AG04449 (cell line): Measurements from ENCODE around the gene MB21D2.

ENCODE experiments used
- CTCF ChIA-PET: fragments of 350-600 bp; formaldehyde crosslinking; extraction: SDS; loops from one replicate; lab custom pipeline; 2021; ENCODE audit warnings: antibody characterized with exemption; lab: Yijun Ruan, JAX
- POLR2A ChIA-PET: fragments of 400-600, 350-600 bp; formaldehyde crosslinking; extraction: SDS; loops from one replicate; lab custom pipeline; 2020; ENCODE audit warnings: antibody characterized with exemption, inconsistent platforms; lab: Yijun Ruan, JAX
- DNase-seq: peaks from one replicate; pipeline ENCODE4 v3.0.0-alpha.2; 2010; ENCODE audit warnings: low read depth, low spot score
- H3K4me3 ChIP-seq: 2 replicates; pipeline ENCODE4 v1.5.1; 2011; ENCODE audit warnings: low read depth, mild to moderate bottlenecking, control low read depth, low read length
- TF ChIP-seq, protein P1 (sequence below): IDR thresholded peaks from one replicate; pipeline ENCODE4 v1.5.1; 2011; ENCODE audit warnings: mild to moderate bottlenecking, moderate library complexity, low read length, control low read depth, inconsistent platforms; ENCODE audit not compliant: insufficient read depth; ENCODE audit errors: missing control alignments

The MB21D2 gene

DNA sequence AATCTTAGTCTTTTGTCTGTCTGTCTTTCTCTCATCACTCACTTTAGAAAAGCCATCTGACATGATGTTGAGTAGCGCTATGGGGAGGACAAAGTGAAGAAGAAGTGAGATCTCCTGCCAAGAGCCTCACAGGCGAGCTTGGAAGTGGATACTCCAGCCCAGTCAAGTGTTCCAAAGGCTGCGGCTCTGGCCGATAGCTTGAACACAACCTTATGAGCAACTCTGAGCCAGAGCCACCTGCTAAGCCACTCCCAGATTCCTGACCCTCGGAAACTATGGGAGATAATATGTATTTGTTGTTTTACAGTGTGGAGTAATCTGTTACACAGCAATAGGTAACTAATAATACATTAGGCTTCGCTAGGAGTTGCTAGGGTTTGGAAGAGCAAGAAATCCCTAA, 76.2 kb downstream of the MB21D2 start:
- CTCF ChIA-PET, result no interaction called here
- no peak for DNase-seq
- TF ChIP-seq, protein P1, sequence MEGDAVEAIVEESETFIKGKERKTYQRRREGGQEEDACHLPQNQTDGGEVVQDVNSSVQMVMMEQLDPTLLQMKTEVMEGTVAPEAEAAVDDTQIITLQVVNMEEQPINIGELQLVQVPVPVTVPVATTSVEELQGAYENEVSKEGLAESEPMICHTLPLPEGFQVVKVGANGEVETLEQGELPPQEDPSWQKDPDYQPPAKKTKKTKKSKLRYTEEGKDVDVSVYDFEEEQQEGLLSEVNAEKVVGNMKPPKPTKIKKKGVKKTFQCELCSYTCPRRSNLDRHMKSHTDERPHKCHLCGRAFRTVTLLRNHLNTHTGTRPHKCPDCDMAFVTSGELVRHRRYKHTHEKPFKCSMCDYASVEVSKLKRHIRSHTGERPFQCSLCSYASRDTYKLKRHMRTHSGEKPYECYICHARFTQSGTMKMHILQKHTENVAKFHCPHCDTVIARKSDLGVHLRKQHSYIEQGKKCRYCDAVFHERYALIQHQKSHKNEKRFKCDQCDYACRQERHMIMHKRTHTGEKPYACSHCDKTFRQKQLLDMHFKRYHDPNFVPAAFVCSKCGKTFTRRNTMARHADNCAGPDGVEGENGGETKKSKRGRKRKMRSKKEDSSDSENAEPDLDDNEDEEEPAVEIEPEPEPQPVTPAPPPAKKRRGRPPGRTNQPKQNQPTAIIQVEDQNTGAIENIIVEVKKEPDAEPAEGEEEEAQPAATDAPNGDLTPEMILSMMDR, result no peak
- H3K4me3 ChIP-seq, result no peak overlapping the region
- POLR2A ChIA-PET, result no interaction called here

DNA sequence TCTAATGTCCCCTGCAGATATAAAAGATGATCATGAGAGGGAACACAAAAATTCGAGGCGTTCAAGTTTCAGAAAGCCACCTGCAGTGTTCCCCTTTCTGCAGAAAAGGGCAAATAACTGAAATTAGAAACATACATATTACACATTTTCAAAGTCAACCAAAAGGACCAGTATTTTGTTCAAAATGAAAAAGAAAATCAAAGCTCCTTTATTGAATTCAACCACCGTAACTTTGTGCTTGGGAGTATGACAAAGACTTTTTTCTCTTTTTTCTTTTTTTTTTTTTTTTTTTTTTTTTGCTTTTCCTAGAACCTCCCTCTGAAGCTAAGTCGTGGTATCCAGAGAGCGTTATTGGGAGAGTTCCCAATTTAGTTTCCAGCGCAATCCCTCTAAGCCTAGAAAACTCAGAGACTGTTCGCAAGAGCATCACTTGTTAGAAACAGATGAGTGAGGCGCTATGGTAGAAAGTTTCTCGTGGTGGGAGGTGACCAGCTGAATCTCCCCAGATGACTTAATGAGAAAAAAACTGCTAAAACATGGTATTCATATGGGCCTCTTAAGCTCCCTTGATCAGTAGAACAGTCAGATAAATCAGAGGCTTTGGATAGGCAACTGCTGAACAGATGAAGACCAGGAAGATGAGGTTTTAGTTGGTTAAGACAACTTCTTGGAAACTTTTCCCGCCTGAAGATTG, 77.4 kb downstream of the MB21D2 start:
- no peak overlapping the region for H3K4me3 ChIP-seq
- CTCF ChIA-PET, result no interaction called here
- no peak for DNase-seq
- POLR2A ChIA-PET, result no interaction called here
- TF ChIP-seq, protein P1, result no peak

DNA sequence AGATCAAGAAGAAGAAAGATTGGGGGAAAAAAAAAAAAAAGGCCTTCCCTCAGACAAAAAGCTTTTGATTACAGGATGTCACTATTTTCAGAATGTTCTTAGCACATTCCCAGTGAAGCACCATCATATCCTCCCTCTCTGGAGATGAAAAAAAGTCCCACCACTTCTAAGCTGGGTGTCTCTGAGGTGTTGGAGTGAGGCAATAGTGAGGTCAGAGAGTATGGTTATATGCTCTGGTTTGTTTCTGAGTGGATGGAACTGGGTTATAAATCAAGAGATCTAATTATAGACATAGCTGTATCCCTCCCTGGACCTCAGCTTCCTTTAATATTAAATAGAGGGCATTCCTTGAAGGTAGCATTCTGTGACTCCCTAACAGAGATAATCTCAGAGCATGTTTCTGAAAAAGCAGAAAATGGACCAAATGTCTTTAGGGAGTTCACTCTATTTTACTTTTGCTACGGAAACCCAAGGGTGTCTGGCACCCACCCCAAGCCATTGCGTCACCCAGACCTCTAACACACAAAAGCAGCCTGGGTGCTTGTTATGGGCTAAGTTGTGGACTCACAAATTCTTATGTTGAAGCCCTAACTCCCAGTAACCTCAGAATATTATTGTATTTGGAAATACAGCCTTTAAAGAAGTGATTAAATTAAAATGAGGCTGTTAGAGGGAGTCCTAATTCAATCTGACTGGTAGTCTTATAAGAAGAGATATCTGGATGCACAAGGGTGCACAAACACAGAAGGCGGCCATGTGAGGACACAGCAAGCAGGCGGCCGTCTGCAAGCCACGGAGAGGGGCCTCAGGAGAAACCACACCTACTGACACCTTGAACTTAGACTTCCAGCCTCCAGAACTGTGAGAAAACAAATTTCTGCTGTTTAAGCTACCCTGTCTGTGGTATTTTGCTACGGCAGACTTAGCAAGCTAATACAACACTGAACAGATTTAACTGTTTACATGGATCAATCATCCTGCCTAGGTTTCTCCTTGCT, 81.5 kb downstream of the MB21D2 start:
- CTCF ChIA-PET, result interaction anchor here (1.1 kb wide), 1 partner anchor 206 kb away, joined by 3 read pairs; no protein-coding TSS in a partner anchor
- POLR2A ChIA-PET, result interaction anchor here (1.0 kb wide), 3 partner anchors 12 to 57 kb away, joined by 3 to 5 read pairs (median 4); no protein-coding TSS in a partner anchor
- no peak for DNase-seq
- TF ChIP-seq, protein P1, result no peak
- H3K4me3 ChIP-seq, result no peak overlapping the region

DNA sequence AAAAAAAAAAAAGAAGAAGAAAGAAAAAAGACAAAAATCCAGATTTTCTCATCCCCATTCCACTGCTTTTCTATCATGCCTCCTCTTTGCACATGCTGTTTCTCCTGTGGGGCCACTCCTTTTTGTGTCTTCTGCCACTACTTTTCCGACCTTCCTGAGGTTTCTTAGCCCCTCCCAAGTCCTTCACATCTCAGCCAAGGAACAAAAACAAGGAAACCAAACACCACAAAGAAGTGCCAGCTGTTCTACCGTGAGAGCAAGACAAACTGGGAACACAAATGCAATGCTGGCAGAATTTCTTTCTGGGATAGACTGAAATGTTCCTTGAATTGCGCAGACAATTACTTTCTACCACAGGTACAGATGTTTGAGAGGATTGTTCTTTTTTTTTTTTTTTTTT, 83.2 kb downstream of the MB21D2 start:
- no peak overlapping the region for H3K4me3 ChIP-seq
- TF ChIP-seq, protein P1, result no peak
- CTCF ChIA-PET, result no interaction called here

DNA sequence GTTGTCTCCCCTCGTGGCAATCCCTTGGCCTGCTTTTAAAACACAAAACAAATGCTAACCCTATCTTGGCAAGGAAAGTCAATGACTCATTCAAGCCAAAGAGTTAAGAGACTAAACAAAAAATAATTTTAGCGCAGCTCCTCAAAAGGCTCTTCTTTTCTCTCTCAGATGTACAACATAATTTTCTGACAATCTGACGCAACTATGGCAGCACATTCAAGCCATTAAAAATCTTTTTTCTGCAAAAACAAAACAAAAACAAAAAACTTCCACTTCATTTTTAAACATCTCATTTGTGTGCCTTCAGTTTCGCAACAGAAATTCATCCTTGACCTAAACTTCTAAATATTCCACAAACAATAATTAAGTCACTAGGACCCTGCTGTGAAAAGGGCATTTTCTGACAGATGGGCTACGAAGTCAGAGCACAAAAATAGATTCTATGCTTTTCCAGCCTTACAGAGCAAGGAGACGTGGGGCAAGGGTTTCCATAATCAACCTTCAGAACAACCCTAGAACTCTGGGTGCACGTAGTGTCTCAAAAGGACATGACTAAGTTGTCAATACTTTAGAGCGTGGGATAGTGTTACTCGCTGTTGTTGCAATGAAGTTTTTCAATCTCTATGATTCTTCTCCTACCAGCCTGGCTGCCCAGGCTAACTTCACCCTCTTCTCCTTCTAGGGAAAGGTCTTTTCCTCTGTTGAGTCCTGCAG, 84.3 kb downstream of the MB21D2 start:
- TF ChIP-seq, protein P1, result no peak
- ChIA-PET CTCF (interaction anchor here (1.3 to 1.9 kb wide), 3 partner anchors 15 to 60 kb away, joined by 3 to 6 read pairs (median 6); no protein-coding TSS in a partner anchor), POLR2A (no interaction called here)
- DNase-seq, result no peak
- H3K4me3 ChIP-seq, result no peak overlapping the region

More for the DNA sequence above, 83.2 kb downstream of the MB21D2 start:
- POLR2A ChIA-PET, result no interaction called here
- no peak for DNase-seq
